Testis (tissue), 3 donors: ENCODE data around the gene BCL2L14. TPM values are rescaled to one million over a fixed set of nuclear protein-coding genes. Genes with fewer than 3 reads are reported as not detected.

Source experiments
- DNase-seq: peaks from one replicate; pipeline ENCODE4 v3.0.0-alpha.2; 2019
- H3K27ac ChIP-seq, 2 donors: fragments of 200-600 bp; sonication (generic); one replicate each; pipeline ENCODE4 v1.5.1; 2019
- H3K27me3 ChIP-seq: fragments of 200-600 bp; sonication (generic); one replicate; pipeline ENCODE4 v1.5.1; 2019
- H3K36me3 ChIP-seq: fragments of 200-600 bp; sonication (generic); one replicate; pipeline ENCODE4 v1.5.1; 2017; ENCODE audit warnings: low read depth; ENCODE audit errors: missing control alignments
- H3K4me1 ChIP-seq: fragments of 200-600 bp; sonication (generic); one replicate; pipeline ENCODE4 v1.5.1; 2019
- H3K4me3 ChIP-seq, 2 donors: fragments of 200-600 bp; sonication (generic); one replicate each; pipeline ENCODE4 v1.5.1; 2017 to 2019
- H3K9me3 ChIP-seq: fragments of 200-600 bp; sonication (generic); one replicate; pipeline ENCODE4 v1.5.1; 2017
- CTCF ChIP-seq, 3 experiments: fragments of 450-650 bp in 2 of 3; fragments of 200-600 bp in 1 of 3; sonication (generic) in 1 of 3; IDR thresholded peaks; one replicate each; pipeline ENCODE4 v1.5.1; 2016 to 2019; ENCODE audit warnings: antibody characterized with exemption in 3 of 3, mild to moderate bottlenecking in 2 of 3, moderate library complexity in 1 of 3
- POLR2A ChIP-seq: fragments of 450-650 bp; IDR thresholded peaks from one replicate; pipeline ENCODE4 v1.6.1; 2017; ENCODE audit warnings: antibody characterized with exemption, mild to moderate bottlenecking, moderate library complexity
- WGBS, 2 donors: methylation state at CpG; one replicate each; pipeline ENCODE4 v1.1.5; 2018; 5-methylcytosine and 5-hydroxymethylcytosine counted together
- intact Hi-C: fragments of 100-400 bp; cut with DNase I; formaldehyde crosslinking; loops from one replicate; pipeline ENCODE4 v1.15.1; 2023; ENCODE audit warnings: low total_unique reads
- polyA plus RNA-seq: library from polyadenylated mRNA; stranded (reverse); fragments of 350-450 nt; fragmentation: Illumina TruSeq; extraction: RNeasy Lipid Tissue Mini Kit (QIAGEN cat#74804); gene quantifications from one replicate; pipeline ENCODE4 v1.2.3, GENCODE V29; 2014; ENCODE audit warnings: low read depth, low replicate concordance; ENCODE audit not compliant: insufficient read depth
- total RNA-seq, 2 donors: library from RNA; depleted of rRNA; stranded (reverse); fragments of >200 nt; gene quantifications; one replicate each; pipeline ENCODE4 v1.2.3, GENCODE V29; 2016

Gene BCL2L14
- total and polyA plus RNA-seq, 3 donors from 2014 or later: 18.8 to 79.9 (median 51.4) TPM

GRCh38 chr12:12087693-12088034 is 16.9 kb downstream of the BCL2L14 start:
- DNase-seq: no peak
- TF ChIP-seq CTCF (IDR thresholded peaks at IDR 0.05): no peak
- TF ChIP-seq POLR2A: no peak
- no peak overlapping the region for H3K4me3 ChIP-seq
- no peaks in the 10 kb centered on the region for H3K27me3 ChIP-seq
- no peak overlapping the region for H3K27ac ChIP-seq
- H3K4me1 ChIP-seq: no peaks in the 10 kb centered on the region
- H3K9me3 ChIP-seq: no peaks in the 10 kb centered on the region
- WGBS, 2 donors: 89 to 93% methylated on average over 2 of the region's 2 CpGs
- intact Hi-C loops: loop anchor here (10.0 kb wide), 1 partner anchor 237 kb away; no protein-coding TSS in a partner anchor
- H3K36me3 ChIP-seq: no peaks in the 10 kb centered on the region

GRCh38 chr12:12088147-12088546 is 17.4 kb downstream of the BCL2L14 start:
- intact Hi-C loops: loop anchor here (10.0 kb wide), 1 partner anchor 237 kb away; no protein-coding TSS in a partner anchor
- no peaks in the 10 kb centered on the region for H3K4me1 ChIP-seq
- H3K36me3 ChIP-seq: no peaks in the 10 kb centered on the region
- H3K27me3 ChIP-seq: no peaks in the 10 kb centered on the region
- H3K4me3 ChIP-seq: no peak overlapping the region
- no peak overlapping the region for H3K27ac ChIP-seq
- 87 to 91% methylated on average over 10 of the region's 10 CpGs for WGBS, 2 donors
- DNase-seq: no peak
- H3K9me3 ChIP-seq: no peaks in the 10 kb centered on the region
- TF ChIP-seq POLR2A: no peak
- TF ChIP-seq CTCF (IDR thresholded peaks at IDR 0.05): no peak

- WGBS, 2 donors: 85 to 89% methylated on average over 9 of the region's 9 CpGs
- H3K4me3 ChIP-seq: no peak overlapping the region
- no peak overlapping the region for H3K27ac ChIP-seq
- no peaks in the 10 kb centered on the region for H3K9me3 ChIP-seq
- intact Hi-C loops: loop anchor here (10.0 kb wide), 1 partner anchor 236 kb away; no protein-coding TSS in a partner anchor
- TF ChIP-seq CTCF (IDR thresholded peaks at IDR 0.05) (no peak), POLR2A (no peak)
- H3K36me3 ChIP-seq: no peaks in the 10 kb centered on the region
- no peak for DNase-seq
- no peaks in the 10 kb centered on the region for H3K4me1 ChIP-seq
- no peaks in the 10 kb centered on the region for H3K27me3 ChIP-seq
Measured at GRCh38 chr12:12088761-12089160, 18.0 kb downstream of the BCL2L14 start.

GRCh38 chr12:12091071-12091470 is 20.3 kb downstream of the BCL2L14 start:
- Histone ChIP-seq H3K9me3 (no peaks in the 10 kb centered on the region), H3K27ac (no peak overlapping the region), H3K4me3 (no peak overlapping the region), H3K36me3 (no peaks in the 10 kb centered on the region), H3K4me1 (no peaks in the 10 kb centered on the region), H3K27me3 (no peaks in the 10 kb centered on the region)
- WGBS, 2 donors: 90 to 93% methylated on average over 3 of the region's 3 CpGs
- no peak for DNase-seq
- intact Hi-C loops: no loop called here
- TF ChIP-seq POLR2A: no peak
- no peak for TF ChIP-seq CTCF (IDR thresholded peaks at IDR 0.05)

- H3K27ac ChIP-seq: no peak overlapping the region
- H3K4me3 ChIP-seq: no peak overlapping the region
- intact Hi-C loops: no loop called here
- H3K4me1 ChIP-seq: no peaks in the 10 kb centered on the region
- H3K36me3 ChIP-seq: no peaks in the 10 kb centered on the region
- DNase-seq: no peak
- no peaks in the 10 kb centered on the region for H3K9me3 ChIP-seq
- WGBS, 2 donors: 72 to 75% methylated on average over 13 to 14 of the region's 14 CpGs
- TF ChIP-seq CTCF (IDR thresholded peaks at IDR 0.05) (no peak), POLR2A (no peak)
- H3K27me3 ChIP-seq: no peaks in the 10 kb centered on the region
Measured at GRCh38 chr12:12091977-12092663, 21.4 kb downstream of the BCL2L14 start.
